ENCODE data around the gene PES1. TPM values are rescaled to one million over a fixed set of nuclear protein-coding genes. Genes with fewer than 3 reads are reported as not detected.

PES1 gene
- total and polyA plus RNA-seq, 8 donors: 22.8 to 94.5 (median 47.1) TPM

- peak; percentile 66 to 88 for DNase-seq
- intact Hi-C loops (cut with DNase I; ENCODE audit: low total_unique reads): no loop called here
- Histone ChIP-seq H3K36me3 (peaks cover 31 to 42% (median 41%) of the 10 kb centered on the region in 4 donors), H3K4me3 (peak within 1 kb of the TSS; percentile 37 to 55 (median 45)), H3K27ac (peak within 1 kb of the TSS; percentile 85 to 89 (median 87)), H3K27me3 (no peaks in the 10 kb centered on the region), H3K9me3 (no peaks in the 10 kb centered on the region), H3K4me1 (peaks cover 45 to 49% (median 47%) of the 10 kb centered on the region in 4 donors)
- 2 to 14% (median 7%) methylated on average over 9 to 75 of the region's 75 CpGs for WGBS, 5 donors
- TF ChIP-seq POLR2A (IDR thresholded peaks at IDR 0.05) (no peak), CTCF (IDR thresholded peaks at IDR 0.05) (no peak), EP300 (IDR thresholded peaks at IDR 0.05) (no peak), POLR2AphosphoS5 (IDR thresholded peaks at IDR 0.05) (no peak)
These were observed 17.4 kb downstream of the PES1 start, which contains the start of gene GAL3ST1 for GRCh38 chr22:30574095-30574981. Gene GAL3ST1, minus strand, starts transcription at chr22:30574665. Its CDS starts 17,273 bp downstream, at chr22:30557392.

- Histone ChIP-seq H3K36me3 (peaks cover 24 to 35% (median 34%) of the 10 kb centered on the region in 4 donors), H3K4me3 (peak overlapping the region; percentile 37 to 55 (median 45)), H3K27ac (peak overlapping the region; percentile 80 to 89 (median 87)), H3K27me3 (no peaks in the 10 kb centered on the region), H3K9me3 (no peaks in the 10 kb centered on the region), H3K4me1 (peaks cover 45 to 49% (median 47%) of the 10 kb centered on the region in 4 donors)
- TF ChIP-seq POLR2A (IDR thresholded peaks at IDR 0.05) (no peak), EP300 (IDR thresholded peaks at IDR 0.05) (no peak), CTCF (IDR thresholded peaks at IDR 0.05) (no peak), POLR2AphosphoS5 (IDR thresholded peaks at IDR 0.05) (no peak)
- intact Hi-C loops (cut with DNase I; ENCODE audit: low total_unique reads): no loop called here
- WGBS, 5 donors: 21 to 41% (median 27%) methylated on average over 7 of the region's 7 CpGs
- peak; percentile 49 to 56 for DNase-seq
These were observed 18.1 kb downstream of the PES1 start for GRCh38 chr22:30573594-30574094.

GRCh38 chr22:30572840-30573593 is 18.7 kb downstream of the PES1 start:
- Histone ChIP-seq H3K27me3 (no peaks in the 10 kb centered on the region), H3K27ac (peak overlapping the region; percentile 80 to 89 (median 87)), H3K36me3 (peaks cover 18 to 29% (median 28%) of the 10 kb centered on the region in 4 donors), H3K9me3 (no peaks in the 10 kb centered on the region), H3K4me1 (peaks cover 45 to 49% (median 47%) of the 10 kb centered on the region in 4 donors), H3K4me3 (peak overlapping the region in 2 of 4 donors; percentile 37 to 55)
- intact Hi-C loops (cut with DNase I; ENCODE audit: low total_unique reads): no loop called here
- WGBS, 5 donors: 16 to 41% (median 25%) methylated on average over 12 of the region's 12 CpGs
- TF ChIP-seq POLR2A (IDR thresholded peaks at IDR 0.05) (no peak), POLR2AphosphoS5 (IDR thresholded peaks at IDR 0.05) (peak in 1 of 3 donors; percentile 5), EP300 (IDR thresholded peaks at IDR 0.05) (no peak), CTCF (IDR thresholded peaks at IDR 0.05) (no peak)
- DNase-seq: peak in 1 of 2 donors; percentile 67

- Histone ChIP-seq H3K36me3 (peaks cover 10 to 21% (median 20%) of the 10 kb centered on the region in 4 donors), H3K4me3 (no peak overlapping the region), H3K9me3 (no peaks in the 10 kb centered on the region), H3K27ac (peak overlapping the region in 2 of 5 donors; percentile 80 to 88), H3K4me1 (peaks cover 45 to 49% (median 46%) of the 10 kb centered on the region in 4 donors), H3K27me3 (no peaks in the 10 kb centered on the region)
- intact Hi-C loops (cut with DNase I; ENCODE audit: low total_unique reads): no loop called here
- TF ChIP-seq POLR2AphosphoS5 (IDR thresholded peaks at IDR 0.05): no peak
- no peak for TF ChIP-seq EP300 (IDR thresholded peaks at IDR 0.05)
- TF ChIP-seq CTCF (IDR thresholded peaks at IDR 0.05): no peak
- TF ChIP-seq POLR2A (IDR thresholded peaks at IDR 0.05): no peak
- WGBS, 5 donors: 71 to 89% (median 86%) methylated on average over 5 to 6 of the region's 6 CpGs
- no peak for DNase-seq
These were observed 19.5 kb downstream of the PES1 start for GRCh38 chr22:30572210-30572609.
